Common myeloid progenitor, CD34-positive (primary cell): ENCODE data around the gene OR2AG1.

ENCODE experiments used
- CTCF ChIA-PET: fragments of 350-600 bp; sonication (Branson Sonifier 250); formaldehyde crosslinking; loops from one replicate; lab custom pipeline; 2021; ENCODE audit warnings: antibody characterized with exemption; lab: Charles Lee
- POLR2A ChIA-PET: fragments of 350-600 bp; sonication (Branson Sonifier 250); formaldehyde crosslinking; loops from one replicate; lab custom pipeline; 2021; ENCODE audit warnings: antibody characterized with exemption; lab: Charles Lee
- DNase-seq, 3 donors: peaks; one replicate each; pipeline versions ENCODE4 v3.0.0 to v3.0.0-alpha.2; 2013
- H3K27ac ChIP-seq, 2 experiments: 1 replicate in 1 of 2; 2 replicates in 1 of 2; pipeline ENCODE4 v1.7.0; 2013; ENCODE audit warnings: inconsistent platforms in 2 of 2, low read length in 2 of 2, mild to moderate bottlenecking in 2 of 2, low read depth in 1 of 2, moderate library complexity in 1 of 2; ENCODE audit not compliant: severe bottlenecking in 2 of 2, insufficient read depth in 1 of 2, poor library complexity in 1 of 2
- H3K27me3 ChIP-seq, 5 experiments: replicated peaks in 2 of 5; 1 replicate in 3 of 5; 2 replicates in 2 of 5; pipeline versions ENCODE4 v1.6.1 to v1.7.0; 2013; ENCODE audit warnings: low read length in 4 of 5, mild to moderate bottlenecking in 2 of 5, moderate library complexity in 2 of 5, inconsistent platforms in 1 of 5; ENCODE audit not compliant: insufficient read depth in 5 of 5, control insufficient read depth in 4 of 5
- H3K36me3 ChIP-seq, 4 experiments: 1 replicate in 2 of 4; 2 replicates in 2 of 4; pipeline versions ENCODE4 v1.6.1 to v1.7.0; 2013; ENCODE audit warnings: low read length in 3 of 4, control low read depth in 1 of 4, mild to moderate bottlenecking in 1 of 4; ENCODE audit not compliant: control insufficient read depth in 4 of 4, insufficient read depth in 4 of 4
- H3K4me1 ChIP-seq, 4 experiments: 1 replicate in 3 of 4; 2 replicates in 1 of 4; pipeline versions ENCODE4 v1.6.1 to v1.7.1; 2013; ENCODE audit warnings: low read length in 3 of 4, mild to moderate bottlenecking in 3 of 4, control low read depth in 1 of 4, inconsistent platforms in 1 of 4, moderate library complexity in 1 of 4; ENCODE audit not compliant: control insufficient read depth in 4 of 4, insufficient read depth in 4 of 4; ENCODE audit errors: control extremely low read depth in 1 of 4
- H3K4me3 ChIP-seq, 7 experiments: 1 replicate in 4 of 7; 2 replicates in 3 of 7; pipeline versions ENCODE4 v1.5.1 to v1.7.0; 2013; ENCODE audit warnings: mild to moderate bottlenecking in 7 of 7, low read length in 6 of 7, moderate library complexity in 6 of 7, inconsistent platforms in 2 of 7, low read depth in 2 of 7, control low read depth in 1 of 7; ENCODE audit not compliant: insufficient read depth in 4 of 7, control insufficient read depth in 1 of 7; ENCODE audit errors: extremely low read depth in 1 of 7
- H3K9me3 ChIP-seq, 5 experiments: 1 replicate in 4 of 5; 2 replicates in 1 of 5; pipeline versions ENCODE4 v1.6.1 to v1.7.1; 2013; ENCODE audit warnings: low read length in 4 of 5, mild to moderate bottlenecking in 2 of 5, inconsistent platforms in 1 of 5, low read depth in 1 of 5, moderate library complexity in 1 of 5; ENCODE audit not compliant: control insufficient read depth in 4 of 5, insufficient read depth in 2 of 5; ENCODE audit errors: control extremely low read depth in 1 of 5
- WGBS: methylation state at CpG from one replicate; pipeline ENCODE4 v1.1.5; 2013; ENCODE audit not compliant: insufficient coverage; 5-methylcytosine and 5-hydroxymethylcytosine counted together

The OR2AG1 gene

GRCh38 chr11:6738590-6738989, 44.2 kb upstream of the OR2AG1 start:
- no peak for DNase-seq
- ChIA-PET POLR2A (no interaction called here), CTCF (interaction anchor here (0.6 to 14.8 kb wide), 12 partner anchors 8 to 359 kb away, joined by 3 to 273 read pairs (median 8); partner anchors contain the start of gene OR2AG2)
- peaks cover 7 to 34% (median 22%) of the 10 kb centered on the region in 4 experiments for H3K4me1 ChIP-seq
- no peaks in the 10 kb centered on the region for H3K27me3 ChIP-seq
- H3K27ac ChIP-seq: no peak overlapping the region
- no CpG with 5 or more reads among the region's 1 CpG for WGBS
- no peak overlapping the region for H3K4me3 ChIP-seq
- peaks cover 0 to 7% (median 3%) of the 10 kb centered on the region in 4 experiments for H3K36me3 ChIP-seq
- H3K9me3 ChIP-seq: peaks cover 0 to 2% (median 0%) of the 10 kb centered on the region in 5 experiments

GRCh38 chr11:6742260-6742659, 40.6 kb upstream of the OR2AG1 start:
- Histone ChIP-seq H3K9me3 (no peaks in the 10 kb centered on the region), H3K27ac (no peak overlapping the region), H3K4me1 (peaks cover 20 to 54% (median 32%) of the 10 kb centered on the region in 4 experiments), H3K4me3 (no peak overlapping the region), H3K36me3 (no peaks in the 10 kb centered on the region), H3K27me3 (no peaks in the 10 kb centered on the region)
- no peak for DNase-seq
- ChIA-PET CTCF (interaction anchor here (14.8 kb wide), 1 partner anchor 13 kb away, joined by 273 read pairs; no protein-coding TSS in a partner anchor), POLR2A (no interaction called here)
- 75% methylated on average over 5 of the region's 7 CpGs for WGBS

- Histone ChIP-seq H3K27me3 (no peaks in the 10 kb centered on the region), H3K27ac (peak overlapping the region; percentile 42 to 82), H3K4me1 (peaks cover 27 to 55% (median 36%) of the 10 kb centered on the region in 4 experiments), H3K36me3 (no peaks in the 10 kb centered on the region), H3K4me3 (peak overlapping the region in 3 of 7 experiments; percentile 8 to 67 (median 61)), H3K9me3 (no peaks in the 10 kb centered on the region)
- ChIA-PET POLR2A (interaction anchor here (0.6 kb wide), 1 partner anchor 318 kb away, joined by 4 read pairs; no protein-coding TSS in a partner anchor), CTCF (interaction anchor here (1.0 to 14.8 kb wide), 4 partner anchors 9 to 49 kb away, joined by 4 to 273 read pairs (median 10); no protein-coding TSS in a partner anchor)
- DNase-seq: no peak
- 64% methylated on average over 4 of the region's 4 CpGs for WGBS
These were observed 37.8 kb upstream of the OR2AG1 start for GRCh38 chr11:6745018-6745417.

- H3K9me3 ChIP-seq: no peaks in the 10 kb centered on the region
- WGBS: 6% methylated on average over 2 of the region's 2 CpGs
- DNase-seq: peak in 1 of 3 donors; percentile 31
- POLR2A ChIA-PET: interaction anchor here (0.6 kb wide), 1 partner anchor 319 kb away, joined by 4 read pairs; no protein-coding TSS in a partner anchor
- CTCF ChIA-PET: interaction anchor here (1.0 to 14.8 kb wide), 6 partner anchors 9 to 49 kb away, joined by 3 to 273 read pairs (median 6); no protein-coding TSS in a partner anchor
- H3K27ac ChIP-seq: peak overlapping the region; percentile 53 to 82
- no peaks in the 10 kb centered on the region for H3K27me3 ChIP-seq
- peak overlapping the region in 6 of 7 experiments; percentile 44 to 67 (median 59) for H3K4me3 ChIP-seq
- no peaks in the 10 kb centered on the region for H3K36me3 ChIP-seq
- peaks cover 27 to 55% (median 36%) of the 10 kb centered on the region in 4 experiments for H3K4me1 ChIP-seq
These were observed 37.3 kb upstream of the OR2AG1 start for GRCh38 chr11:6745465-6746015.

GRCh38 chr11:6746086-6746618, 36.7 kb upstream of the OR2AG1 start:
- H3K27me3 ChIP-seq: no peaks in the 10 kb centered on the region
- ChIA-PET CTCF (interaction anchor here (1.0 to 14.8 kb wide), 8 partner anchors 8 to 50 kb away, joined by 3 to 273 read pairs (median 5); no protein-coding TSS in a partner anchor), POLR2A (interaction anchor here (0.5 kb wide), 1 partner anchor 112 kb away, joined by 3 read pairs; no protein-coding TSS in a partner anchor)
- 0% methylated on average over 4 of the region's 5 CpGs for WGBS
- H3K4me1 ChIP-seq: peaks cover 27 to 55% (median 36%) of the 10 kb centered on the region in 4 experiments
- peaks cover 0 to 2% (median 0%) of the 10 kb centered on the region in 5 experiments for H3K9me3 ChIP-seq
- H3K4me3 ChIP-seq: peak overlapping the region in 6 of 7 experiments; percentile 44 to 67 (median 59)
- peak overlapping the region; percentile 53 to 82 for H3K27ac ChIP-seq
- DNase-seq: peak; percentile 64 to 84 (median 76)
- no peaks in the 10 kb centered on the region for H3K36me3 ChIP-seq

- H3K4me1 ChIP-seq: peaks cover 27 to 55% (median 36%) of the 10 kb centered on the region in 4 experiments
- DNase-seq: no peak
- no CpG with 5 or more reads among the region's 1 CpG for WGBS
- H3K36me3 ChIP-seq: no peaks in the 10 kb centered on the region
- H3K27ac ChIP-seq: peak overlapping the region; percentile 53 to 82
- peak overlapping the region in 6 of 7 experiments; percentile 44 to 67 (median 59) for H3K4me3 ChIP-seq
- CTCF ChIA-PET: interaction anchor here (1.3 to 14.8 kb wide), 6 partner anchors 8 to 42 kb away, joined by 3 to 273 read pairs (median 7); no protein-coding TSS in a partner anchor
- no peaks in the 10 kb centered on the region for H3K27me3 ChIP-seq
- H3K9me3 ChIP-seq: peaks cover 0 to 3% (median 0%) of the 10 kb centered on the region in 5 experiments
- POLR2A ChIA-PET: no interaction called here
These were observed 36.2 kb upstream of the OR2AG1 start for GRCh38 chr11:6746626-6747025.
